ENCODE data around the gene CAPN1. TPM values are rescaled to one million over a fixed set of nuclear protein-coding genes. Genes with fewer than 3 reads are reported as not detected.

The CAPN1 gene
- total and polyA plus RNA-seq, 2 of the 13 experiments (the other 11 are each of a cell fraction or from before 2014, with no cell fraction given) = 57.3 to 82.6 TPM

GRCh38 chr11:65165410-65166317, 16.1 kb upstream of the CAPN1 start (continued):
- no peak for TF ChIP-seq PRDM4 (CRISPR knock-in tag; IDR thresholded peaks at IDR 0.05; ENCODE audit: borderline replicate concordance)
- TF ChIP-seq SNAPC5 (CRISPR knock-in tag; IDR thresholded peaks at IDR 0.05; ENCODE audit: borderline replicate concordance) = no peak
- TF ChIP-seq FOXO1 (CRISPR knock-in tag; IDR thresholded peaks at IDR 0.05) = 0 out of 2 replicates have a peak, but pooled peaks have one; percentile 25
- TF ChIP-seq MATR3 (CRISPR knock-in tag; IDR thresholded peaks at IDR 0.05) = no peak
- no peak for TF ChIP-seq ZNF432 (CRISPR knock-in tag; IDR thresholded peaks at IDR 0.05; ENCODE audit: borderline replicate concordance)
- peak; percentile 67 for TF ChIP-seq ZFY (CRISPR knock-in tag; IDR thresholded peaks at IDR 0.05)
- TF ChIP-seq KLF13 (CRISPR knock-in tag; IDR thresholded peaks at IDR 0.05) = no peak
- TF ChIP-seq ZNF343 (CRISPR knock-in tag; IDR thresholded peaks at IDR 0.05) = no peak
- TF ChIP-seq ZNF224 (CRISPR knock-in tag; IDR thresholded peaks at IDR 0.05) = no peak
- TF ChIP-seq ZNF883 (CRISPR knock-in tag; IDR thresholded peaks at IDR 0.05; ENCODE audit: not compliant biosample characterization) = no peak
- TF ChIP-seq ZSCAN5A (CRISPR knock-in tag; IDR thresholded peaks at IDR 0.05; ENCODE audit: borderline replicate concordance) = no peak
- TF ChIP-seq ZNF282 (IDR thresholded peaks at IDR 0.05; ENCODE audit: partially characterized antibody) = no peak
- TF ChIP-seq TARDBP (CRISPR knock-in tag; IDR thresholded peaks at IDR 0.05) = peak; percentile 66
- no peak for TF ChIP-seq DNMT1 (CRISPR knock-in tag; IDR thresholded peaks at IDR 0.05)
- peak; percentile 69 for TF ChIP-seq NCOA2 (CRISPR knock-in tag; IDR thresholded peaks at IDR 0.05)
- TF ChIP-seq ATF4 (CRISPR knock-in tag; IDR thresholded peaks at IDR 0.05) = no peak
- peak; percentile 68; the same call in 1 of the 2 replicates for TF ChIP-seq HIVEP1 (CRISPR knock-in tag; IDR thresholded peaks at IDR 0.05)
- TF ChIP-seq ZNF180 (CRISPR knock-in tag; IDR thresholded peaks at IDR 0.05; ENCODE audit: borderline replicate concordance, low read depth) = no peak
- no peak for TF ChIP-seq IRF1 (CRISPR knock-in tag; IDR thresholded peaks at IDR 0.05; ENCODE audit: low read depth)
- TF ChIP-seq U2AF2 (IDR thresholded peaks at IDR 0.05; ENCODE audit: low read depth, low read length) = no peak
- TF ChIP-seq ZGPAT (CRISPR knock-in tag; IDR thresholded peaks at IDR 0.05) = peak; percentile 84
- no peak for TF ChIP-seq REL (CRISPR knock-in tag; conservative IDR thresholded peaks at IDR 0.05)
